Measurements from ENCODE around the gene UNC13D.

The UNC13D gene

DNA sequence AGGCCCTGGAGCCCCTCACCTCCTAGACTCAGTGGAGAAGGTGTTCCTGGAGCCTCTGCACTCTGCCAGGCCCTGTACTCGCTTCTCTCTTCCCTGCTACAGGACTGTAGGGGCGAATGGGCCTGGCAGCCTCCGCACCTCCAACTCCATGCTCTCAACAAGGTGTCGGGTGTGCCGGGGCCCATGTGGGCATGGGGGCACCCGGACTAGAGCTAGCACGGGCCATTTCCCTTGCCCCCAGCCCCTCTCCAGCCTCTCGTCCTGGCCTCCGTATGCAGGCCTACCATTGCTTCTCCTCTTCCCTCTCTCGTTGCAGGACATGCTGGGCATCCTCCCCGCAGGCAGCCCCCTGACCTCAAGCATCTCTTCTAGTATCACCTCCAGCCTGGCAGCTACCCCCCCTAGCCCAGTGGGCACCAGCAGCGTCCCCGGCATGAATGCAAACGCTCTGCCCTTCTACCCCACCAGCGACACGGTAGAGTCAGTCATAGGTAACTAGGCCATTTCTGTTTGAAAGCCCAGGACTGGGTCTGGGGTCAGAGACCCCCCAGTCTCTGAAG, 25.8 kb downstream of the UNC13D start:
- no peaks in the 10 kb centered on the region for H3K9me3 ChIP-seq
- no peaks in the 10 kb centered on the region for H3K4me1 ChIP-seq (ENCODE audit: control insufficient read depth in 1 of 2, insufficient read depth in 1 of 2, low read depth in 1 of 2, low read length in 1 of 2)
- TF ChIP-seq CTCF (IDR thresholded peaks at IDR 0.05) = no peak
- no peak overlapping the region for H3K4me3 ChIP-seq (ENCODE audit: low read depth in 1 of 2, low read length in 1 of 2)
- H3K27ac ChIP-seq = peak overlapping the region; percentile 29
- peaks cover 60% of the 10 kb centered on the region for H3K36me3 ChIP-seq
- no peaks in the 10 kb centered on the region for H3K27me3 ChIP-seq

GRCh38 chr17:75817571-75817970, 26.6 kb downstream of the UNC13D start:
- Histone ChIP-seq H3K27ac (no peak overlapping the region), H3K4me1 (ENCODE audit: control insufficient read depth in 1 of 2, insufficient read depth in 1 of 2, low read depth in 1 of 2, low read length in 1 of 2) (no peaks in the 10 kb centered on the region), H3K9me3 (no peaks in the 10 kb centered on the region), H3K36me3 (peaks cover 64% of the 10 kb centered on the region), H3K4me3 (ENCODE audit: low read depth in 1 of 2, low read length in 1 of 2) (no peak overlapping the region), H3K27me3 (no peaks in the 10 kb centered on the region)
- TF ChIP-seq CTCF (IDR thresholded peaks at IDR 0.05) = no peak

GRCh38 chr17:75816693-75817092, 27.5 kb downstream of the UNC13D start:
- Histone ChIP-seq H3K27me3 (no peaks in the 10 kb centered on the region), H3K4me1 (ENCODE audit: control insufficient read depth in 1 of 2, insufficient read depth in 1 of 2, low read depth in 1 of 2, low read length in 1 of 2) (no peaks in the 10 kb centered on the region), H3K9me3 (no peaks in the 10 kb centered on the region), H3K36me3 (peaks cover 73% of the 10 kb centered on the region), H3K4me3 (ENCODE audit: low read depth in 1 of 2, low read length in 1 of 2) (no peak overlapping the region), H3K27ac (no peak overlapping the region)
- TF ChIP-seq CTCF (IDR thresholded peaks at IDR 0.05) = no peak

DNA sequence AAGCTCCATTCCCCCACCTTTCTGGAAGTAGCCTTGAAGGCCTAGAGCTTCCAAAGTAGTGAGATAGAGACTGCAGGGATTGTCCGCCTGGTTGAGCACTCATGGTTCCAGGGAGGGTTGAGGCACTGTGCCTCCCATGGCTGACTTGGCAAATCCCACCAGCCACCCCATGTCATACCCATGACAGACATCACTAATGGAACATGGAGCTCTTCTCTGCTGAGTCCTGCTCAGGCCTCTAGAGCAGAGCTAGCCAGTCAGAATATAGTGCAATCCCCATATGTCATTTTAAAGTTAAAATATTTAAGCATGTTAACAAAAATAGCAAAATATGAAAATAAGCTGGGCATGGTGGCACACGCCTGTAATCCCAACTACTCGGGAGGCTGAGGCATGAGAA, 28.8 kb downstream of the UNC13D start:
- Histone ChIP-seq H3K27me3 (no peaks in the 10 kb centered on the region), H3K36me3 (peaks cover 75% of the 10 kb centered on the region), H3K4me1 (ENCODE audit: control insufficient read depth in 1 of 2, insufficient read depth in 1 of 2, low read depth in 1 of 2, low read length in 1 of 2) (no peaks in the 10 kb centered on the region), H3K9me3 (no peaks in the 10 kb centered on the region), H3K4me3 (ENCODE audit: low read depth in 1 of 2, low read length in 1 of 2) (no peak overlapping the region), H3K27ac (no peak overlapping the region)
- TF ChIP-seq CTCF (IDR thresholded peaks at IDR 0.05) = no peak

GRCh38 chr17:75814900-75815373, 29.3 kb downstream of the UNC13D start:
- no peak overlapping the region for H3K27ac ChIP-seq
- H3K36me3 ChIP-seq = peaks cover 74% of the 10 kb centered on the region

More at GRCh38 chr17:75814900-75815373, 29.3 kb downstream of the UNC13D start:
- Histone ChIP-seq H3K4me3 (ENCODE audit: low read depth in 1 of 2, low read length in 1 of 2) (no peak overlapping the region), H3K4me1 (ENCODE audit: control insufficient read depth in 1 of 2, insufficient read depth in 1 of 2, low read depth in 1 of 2, low read length in 1 of 2) (no peaks in the 10 kb centered on the region), H3K27me3 (no peaks in the 10 kb centered on the region), H3K9me3 (no peaks in the 10 kb centered on the region)
- TF ChIP-seq CTCF (IDR thresholded peaks at IDR 0.05) = no peak
